A549 (cell line): ENCODE results near the gene ADGRF4.

Experiments used
- EP300 ChIP-seq, 2 experiments: fragments of >200 bp; sonication (Bioruptor Twin); formaldehyde crosslinking; IDR thresholded peaks; 2 replicates in 1 of 2; 3 replicates in 1 of 2; pipeline ENCODE4 v1.6.1; 2016 to 2017
- POLR2A ChIP-seq: IDR thresholded peaks from 2 replicates; pipeline ENCODE4 v1.6.1; 2012; ENCODE audit warnings: mild to moderate bottlenecking, low read length
- RCOR1 ChIP-seq: fragments of 150-350 bp; IDR thresholded peaks from 2 replicates; pipeline ENCODE4 v1.6.1; 2014; ENCODE audit warnings: antibody characterized with exemption, low read length, low read depth
- TF ChIP-seq, protein P1 (sequence below): fragments of >200 bp; sonication (Bioruptor Twin); formaldehyde crosslinking; IDR thresholded peaks from 3 replicates; pipeline ENCODE4 v1.5.1; 2016
- TF ChIP-seq, protein P2 (sequence below): fragments of 200-600 bp; sonication (generic); IDR thresholded peaks from 2 replicates; pipeline ENCODE4 v1.6.1; 2016; ENCODE audit warnings: antibody characterized with exemption, mild to moderate bottlenecking, moderate library complexity

DNA sequence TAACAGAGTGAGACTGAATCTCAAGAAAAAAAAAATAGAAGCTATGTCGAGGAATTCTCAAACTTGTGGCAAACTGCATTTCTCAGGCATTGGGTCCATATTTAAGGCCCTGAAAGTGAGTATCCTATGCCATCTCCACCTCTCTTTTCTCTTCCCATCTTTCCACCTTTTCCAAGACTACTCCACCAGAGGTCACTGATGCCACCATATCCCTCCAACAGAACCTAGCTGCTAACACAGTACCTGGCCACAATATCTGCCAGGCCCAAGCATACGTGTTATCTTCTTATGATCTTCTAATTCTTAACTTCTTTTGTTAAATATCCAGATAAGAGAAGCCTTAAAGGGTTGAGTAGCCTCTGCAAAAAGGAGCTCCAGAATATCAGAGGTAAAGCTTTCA, 8.2 kb upstream of the ADGRF4 start:
- TF ChIP-seq, protein P1, sequence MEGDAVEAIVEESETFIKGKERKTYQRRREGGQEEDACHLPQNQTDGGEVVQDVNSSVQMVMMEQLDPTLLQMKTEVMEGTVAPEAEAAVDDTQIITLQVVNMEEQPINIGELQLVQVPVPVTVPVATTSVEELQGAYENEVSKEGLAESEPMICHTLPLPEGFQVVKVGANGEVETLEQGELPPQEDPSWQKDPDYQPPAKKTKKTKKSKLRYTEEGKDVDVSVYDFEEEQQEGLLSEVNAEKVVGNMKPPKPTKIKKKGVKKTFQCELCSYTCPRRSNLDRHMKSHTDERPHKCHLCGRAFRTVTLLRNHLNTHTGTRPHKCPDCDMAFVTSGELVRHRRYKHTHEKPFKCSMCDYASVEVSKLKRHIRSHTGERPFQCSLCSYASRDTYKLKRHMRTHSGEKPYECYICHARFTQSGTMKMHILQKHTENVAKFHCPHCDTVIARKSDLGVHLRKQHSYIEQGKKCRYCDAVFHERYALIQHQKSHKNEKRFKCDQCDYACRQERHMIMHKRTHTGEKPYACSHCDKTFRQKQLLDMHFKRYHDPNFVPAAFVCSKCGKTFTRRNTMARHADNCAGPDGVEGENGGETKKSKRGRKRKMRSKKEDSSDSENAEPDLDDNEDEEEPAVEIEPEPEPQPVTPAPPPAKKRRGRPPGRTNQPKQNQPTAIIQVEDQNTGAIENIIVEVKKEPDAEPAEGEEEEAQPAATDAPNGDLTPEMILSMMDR, result peak; percentile 26
- TF ChIP-seq EP300 (IDR thresholded peaks at IDR 0.05) (no peak), RCOR1 (no peak), POLR2A (no peak)
- TF ChIP-seq, protein P2, sequence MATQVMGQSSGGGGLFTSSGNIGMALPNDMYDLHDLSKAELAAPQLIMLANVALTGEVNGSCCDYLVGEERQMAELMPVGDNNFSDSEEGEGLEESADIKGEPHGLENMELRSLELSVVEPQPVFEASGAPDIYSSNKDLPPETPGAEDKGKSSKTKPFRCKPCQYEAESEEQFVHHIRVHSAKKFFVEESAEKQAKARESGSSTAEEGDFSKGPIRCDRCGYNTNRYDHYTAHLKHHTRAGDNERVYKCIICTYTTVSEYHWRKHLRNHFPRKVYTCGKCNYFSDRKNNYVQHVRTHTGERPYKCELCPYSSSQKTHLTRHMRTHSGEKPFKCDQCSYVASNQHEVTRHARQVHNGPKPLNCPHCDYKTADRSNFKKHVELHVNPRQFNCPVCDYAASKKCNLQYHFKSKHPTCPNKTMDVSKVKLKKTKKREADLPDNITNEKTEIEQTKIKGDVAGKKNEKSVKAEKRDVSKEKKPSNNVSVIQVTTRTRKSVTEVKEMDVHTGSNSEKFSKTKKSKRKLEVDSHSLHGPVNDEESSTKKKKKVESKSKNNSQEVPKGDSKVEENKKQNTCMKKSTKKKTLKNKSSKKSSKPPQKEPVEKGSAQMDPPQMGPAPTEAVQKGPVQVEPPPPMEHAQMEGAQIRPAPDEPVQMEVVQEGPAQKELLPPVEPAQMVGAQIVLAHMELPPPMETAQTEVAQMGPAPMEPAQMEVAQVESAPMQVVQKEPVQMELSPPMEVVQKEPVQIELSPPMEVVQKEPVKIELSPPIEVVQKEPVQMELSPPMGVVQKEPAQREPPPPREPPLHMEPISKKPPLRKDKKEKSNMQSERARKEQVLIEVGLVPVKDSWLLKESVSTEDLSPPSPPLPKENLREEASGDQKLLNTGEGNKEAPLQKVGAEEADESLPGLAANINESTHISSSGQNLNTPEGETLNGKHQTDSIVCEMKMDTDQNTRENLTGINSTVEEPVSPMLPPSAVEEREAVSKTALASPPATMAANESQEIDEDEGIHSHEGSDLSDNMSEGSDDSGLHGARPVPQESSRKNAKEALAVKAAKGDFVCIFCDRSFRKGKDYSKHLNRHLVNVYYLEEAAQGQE, result no peak
